ENCODE measurements around the gene LZIC.
"Not testable (repeated sequence)": the region's sequence is repeated elsewhere in the genome, so short reads cannot be mapped to it uniquely, and the experiment has no call there.

The LZIC gene

GRCh38 chr1:9942939-9943788 lies at the start of gene LZIC, which contains the start of gene NMNAT1:
LZIC (minus strand) TSS chr1:9943391; CDS start chr1:9936619, 6,772 bp downstream.
NMNAT1 (plus strand) TSS chr1:9943475; CDS start chr1:9972074, 28,599 bp downstream.
- DNase-seq, result peak; percentile 89

GRCh38 chr1:9992910-9993309 lies 49.7 kb upstream of the LZIC start:
- no peak for DNase-seq

DNA sequence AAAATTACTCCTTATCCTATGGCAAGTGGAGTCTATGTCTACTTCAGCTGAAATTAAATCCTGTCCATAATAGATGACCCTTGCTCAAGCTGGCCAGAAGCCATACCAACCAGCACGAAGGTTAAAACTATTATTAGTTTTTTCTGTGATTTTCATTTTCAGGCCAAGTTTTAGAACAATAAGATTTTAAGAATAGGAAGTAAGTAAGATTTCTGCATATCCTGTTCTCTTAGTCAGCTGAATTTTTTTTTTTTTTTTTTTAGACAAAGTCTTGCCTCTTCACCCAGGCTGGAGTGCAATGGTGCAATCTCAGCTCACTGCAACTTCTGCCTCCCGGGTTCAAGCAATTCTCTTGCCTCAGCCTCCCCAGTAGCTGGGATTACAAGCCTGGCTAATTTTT lies 47.8 kb upstream of the LZIC start:
- no peak for DNase-seq

DNA sequence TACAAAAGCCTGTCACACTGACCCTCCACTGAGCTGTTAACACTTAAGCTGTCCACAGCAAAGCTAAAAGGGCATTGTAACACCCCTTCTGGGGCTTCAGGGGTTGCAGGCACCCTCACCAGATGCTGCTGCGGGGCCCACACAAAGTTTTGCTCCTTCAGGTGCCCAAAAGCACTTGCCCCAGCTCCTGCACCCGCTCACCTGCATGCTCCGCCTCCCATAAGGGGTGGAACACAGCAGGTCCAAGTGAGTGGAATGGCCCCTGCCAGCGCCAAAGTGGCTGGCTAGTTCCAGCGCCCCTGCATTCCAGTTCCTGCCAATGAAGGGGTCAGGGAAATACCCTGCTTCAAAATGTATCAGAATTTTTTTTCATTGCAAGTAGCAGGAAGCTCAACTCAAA lies 46.6 kb upstream of the LZIC start:
- DNase-seq, result no peak

DNA sequence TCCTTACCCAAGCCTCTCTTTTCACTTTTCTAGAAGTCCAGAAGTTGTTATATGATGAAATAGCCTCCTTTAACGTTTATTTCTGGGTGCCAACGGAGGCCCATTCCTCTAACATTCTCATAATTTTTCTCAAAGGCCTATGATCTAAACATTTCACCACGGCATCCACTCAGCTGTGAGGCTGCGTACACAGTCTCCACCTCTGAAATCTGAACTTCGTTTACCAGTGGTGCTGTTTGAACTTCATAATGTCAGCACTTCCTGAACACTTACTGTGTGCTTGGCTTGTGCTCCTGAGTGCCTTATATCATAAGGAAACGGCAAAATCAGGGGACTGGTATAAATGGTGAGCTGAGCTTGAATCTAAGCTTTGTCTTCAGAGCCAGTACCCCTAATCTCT lies 41.8 kb upstream of the LZIC start:
- no peak for DNase-seq

- DNase-seq, result no peak
Observed at GRCh38 chr1:9984253-9984652, 41.1 kb upstream of the LZIC start.

- peak; percentile 93 for DNase-seq
Observed at GRCh38 chr1:9960706-9961562, 17.7 kb upstream of the LZIC start.

GRCh38 chr1:9960011-9960410 lies 16.8 kb upstream of the LZIC start:
- DNase-seq, result no peak

GRCh38 chr1:9957726-9958125 lies 14.5 kb upstream of the LZIC start:
- peak; percentile 2 for DNase-seq

GRCh38 chr1:9946315-9946714 lies 3.1 kb upstream of the LZIC start:
- DNase-seq, result no peak

DNA sequence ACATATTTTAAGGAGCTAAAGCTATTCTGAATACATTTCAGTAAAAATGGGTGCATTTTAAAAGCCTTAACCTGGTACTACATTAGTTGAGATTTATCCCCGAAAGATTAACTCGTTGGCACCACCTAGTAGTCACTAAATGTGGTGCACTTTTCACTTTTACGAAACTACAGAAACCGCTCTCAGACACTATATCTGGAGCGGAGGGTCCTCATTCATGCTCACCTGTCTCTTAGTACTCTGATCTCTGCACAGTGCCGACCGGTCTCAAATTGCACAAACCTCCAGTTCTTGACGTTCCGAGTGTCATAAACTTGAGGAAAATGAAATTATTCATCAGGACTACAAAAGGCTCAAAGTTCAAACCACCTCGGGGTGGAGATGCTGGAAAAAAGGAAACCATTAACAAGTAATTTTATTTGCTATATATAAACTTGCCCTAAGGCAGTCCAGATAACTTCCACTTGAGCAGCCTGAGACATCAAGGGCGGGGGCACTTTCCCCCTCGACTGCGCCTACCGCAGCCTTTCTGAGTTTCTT lies 722 bp downstream of the LZIC start:
- DNase-seq, result peak; percentile 21

DNA sequence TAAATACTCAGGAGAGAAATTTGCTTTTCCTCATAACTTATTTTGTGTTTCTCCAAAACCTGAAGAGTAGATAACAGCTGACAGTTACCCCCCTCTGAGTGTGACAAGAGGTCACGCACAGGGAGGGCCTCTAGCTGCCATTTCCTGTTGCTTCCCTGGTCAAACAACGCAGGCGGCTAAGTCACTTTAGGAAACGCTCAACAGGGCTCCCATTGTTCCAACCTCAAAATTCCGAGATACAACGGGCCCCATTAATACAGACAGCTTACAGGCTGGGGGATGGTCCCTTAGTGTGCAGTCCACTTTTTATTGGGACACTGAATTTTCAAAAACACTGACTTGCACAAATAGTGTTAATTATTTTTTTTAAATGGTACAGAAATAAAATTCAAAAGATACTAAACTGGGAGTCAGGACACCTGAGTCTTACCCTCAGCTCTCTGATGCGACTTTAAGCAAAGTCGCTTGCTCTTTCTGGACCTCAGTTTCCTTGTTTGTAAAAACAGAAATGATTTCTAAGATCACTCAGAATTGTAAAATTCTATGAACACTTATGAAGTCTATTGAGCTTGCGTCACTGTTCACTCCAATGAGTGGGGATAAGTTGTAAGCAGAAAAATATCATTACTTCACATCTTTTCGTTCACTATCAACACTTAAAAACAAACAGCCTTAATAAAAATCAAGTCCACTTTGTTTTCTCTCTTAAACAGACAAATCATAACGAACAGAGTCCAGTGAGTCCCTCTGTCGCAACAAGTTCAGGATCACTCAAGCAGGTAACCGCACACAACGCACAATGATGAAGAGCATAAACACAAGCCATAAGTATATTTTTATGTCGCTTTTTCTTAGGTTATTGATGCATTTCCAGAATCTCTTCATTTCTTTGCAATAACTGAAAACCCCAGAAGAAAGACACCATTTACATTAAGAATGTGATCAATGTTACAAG lies 13.5 kb downstream of the LZIC start:
- no peak for DNase-seq

DNA sequence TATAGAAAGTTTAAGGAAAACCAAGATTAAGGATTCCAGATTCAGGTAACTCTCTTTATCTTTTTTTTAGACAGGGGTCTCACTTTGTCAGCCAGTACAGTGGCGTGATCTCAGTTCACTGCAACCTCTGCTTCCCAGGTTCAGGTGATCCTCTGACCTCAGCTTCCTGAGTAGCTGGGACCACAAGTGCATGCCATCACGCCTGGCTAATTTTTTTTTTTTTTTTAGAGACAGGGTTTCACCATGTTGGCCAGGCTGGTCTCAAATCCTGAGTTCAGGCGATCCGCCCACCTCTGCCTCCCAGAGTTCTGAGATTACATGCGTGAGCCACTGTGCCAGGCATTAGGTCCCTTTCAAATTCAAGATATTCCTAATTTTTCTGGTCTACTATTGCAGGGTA lies 15.9 kb downstream of the LZIC start:
- no peak for DNase-seq

DNA sequence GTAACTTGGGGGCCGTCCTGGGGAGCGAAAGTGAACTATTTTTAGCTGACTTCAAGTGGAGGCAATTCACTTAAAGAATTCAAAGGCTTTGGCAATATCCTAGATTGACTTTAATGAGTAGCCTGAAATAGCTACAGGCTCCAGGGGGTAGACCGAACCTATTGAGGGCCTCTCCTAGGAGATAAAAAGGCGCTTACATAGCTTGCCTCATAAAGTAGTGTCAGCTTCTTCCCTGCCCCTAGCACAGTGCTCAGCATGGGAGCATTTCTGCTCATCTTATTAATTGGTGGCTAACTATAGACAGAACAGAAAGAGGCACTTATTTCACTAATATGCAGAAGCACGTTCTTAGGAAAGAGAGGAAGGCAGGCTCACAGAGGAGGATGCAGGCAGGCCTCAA lies 20.8 kb downstream of the LZIC start:
- DNase-seq, result no peak

DNA sequence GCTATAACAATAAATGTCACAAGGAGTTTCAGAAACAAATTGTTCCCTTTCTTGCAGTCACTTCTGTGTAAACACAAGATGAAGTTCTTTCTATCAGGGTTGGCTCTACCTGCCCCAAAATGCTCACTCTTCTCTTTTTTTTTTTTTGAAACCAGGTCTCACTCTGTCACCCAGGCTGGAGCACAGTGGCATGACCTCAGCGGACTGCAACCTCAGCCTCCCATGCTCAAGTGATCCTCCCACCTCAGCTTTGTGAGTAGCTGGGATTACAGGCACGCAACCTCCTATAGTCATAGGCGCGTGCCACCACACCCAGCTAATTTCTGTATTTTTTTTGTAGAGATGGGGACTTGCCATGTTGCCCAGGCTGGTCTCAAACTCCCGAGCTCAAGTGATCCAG lies 22.6 kb downstream of the LZIC start:
- DNase-seq, result no peak

GRCh38 chr1:9917901-9918300 lies 25.3 kb downstream of the LZIC start:
- no peak for DNase-seq

- not testable (repeated sequence) for DNase-seq
Observed at GRCh38 chr1:9917495-9917894, 25.7 kb downstream of the LZIC start.

DNA sequence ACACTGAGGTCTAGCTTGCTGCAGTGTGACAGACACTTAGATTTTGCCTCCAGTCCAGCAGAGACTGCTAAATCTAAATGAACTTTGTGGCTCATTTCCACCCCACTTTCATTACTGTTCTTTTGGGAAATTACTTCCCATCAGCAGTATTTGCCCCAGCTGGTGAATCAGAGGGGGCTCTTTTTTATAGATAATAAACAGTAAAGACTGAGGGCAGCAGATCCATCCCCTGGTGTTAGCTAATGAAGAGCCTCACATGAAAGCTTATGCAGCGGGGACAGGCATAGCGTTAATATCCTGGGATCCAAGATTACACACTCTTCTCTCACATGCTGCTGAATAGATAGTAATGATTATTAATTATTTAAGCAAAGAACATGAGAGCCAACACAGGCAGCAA lies 26.7 kb downstream of the LZIC start:
- DNase-seq, result no peak

DNA sequence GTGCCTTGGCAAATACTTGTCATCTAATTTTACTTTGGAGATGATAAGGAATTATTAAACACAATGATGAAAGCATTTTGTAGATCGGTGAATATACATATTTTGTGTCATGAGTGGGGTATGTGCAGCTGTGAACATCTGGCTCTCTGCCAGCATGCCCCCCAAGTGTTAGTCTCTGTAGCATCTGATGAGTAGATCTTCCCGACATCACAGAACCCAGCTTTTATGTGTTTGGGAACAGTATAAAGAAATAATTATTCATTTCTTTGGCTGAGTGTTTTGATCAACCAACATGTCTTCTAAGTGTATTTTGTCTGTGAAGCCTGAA lies 28.6 kb downstream of the LZIC start:
- no peak for DNase-seq

- no peak for DNase-seq
Observed at GRCh38 chr1:9912264-9912936, 30.8 kb downstream of the LZIC start.

DNA sequence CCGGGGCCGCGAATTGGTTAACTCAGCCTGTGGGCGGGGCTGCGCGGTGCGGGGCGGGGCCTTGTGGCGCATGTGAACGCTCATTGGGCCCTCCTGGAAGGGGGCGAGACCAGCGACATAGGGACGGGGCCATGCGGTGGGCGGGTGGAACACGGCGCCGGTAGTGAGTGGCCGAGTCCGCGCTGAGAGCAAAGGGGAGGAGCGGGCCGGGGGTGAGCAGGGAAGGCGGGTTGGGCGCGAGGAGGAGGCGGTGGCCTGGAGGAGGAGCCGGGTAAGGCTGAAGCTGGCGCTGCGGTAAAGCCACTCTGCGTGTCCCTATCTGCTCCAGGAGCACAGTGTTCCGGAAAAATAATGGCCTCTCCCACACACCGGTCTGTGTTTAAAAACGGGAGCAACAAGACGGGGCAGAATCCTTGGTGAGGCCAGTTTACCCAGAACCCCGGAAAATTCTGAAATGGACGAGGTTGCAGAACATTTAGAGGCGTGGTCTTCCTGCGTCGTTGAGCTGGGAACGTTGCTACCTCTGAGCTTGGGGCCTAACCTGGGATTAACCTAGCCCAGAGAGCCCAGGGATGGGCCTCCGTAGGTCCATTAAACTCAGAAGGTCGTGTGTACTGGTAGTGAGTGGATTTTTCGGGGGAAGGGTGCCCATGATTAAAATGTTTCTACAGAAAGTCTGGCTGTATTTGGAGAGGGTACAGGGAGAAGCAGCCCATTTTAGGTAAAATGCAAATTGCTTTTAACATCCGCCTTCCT lies 32.6 kb downstream of the LZIC start:
- peak; percentile 99 for DNase-seq
